Endometrial microvascular endothelial cells (primary cell): ENCODE measurements around the gene CES2. TPM values are rescaled to one million over a fixed set of nuclear protein-coding genes. Genes with fewer than 3 reads are reported as not detected.
"Not testable (repeated sequence)": the region's sequence is repeated elsewhere in the genome, so short reads cannot be mapped to it uniquely, and the experiment has no call there.

Experiments used
- in situ Hi-C: cut with HindIII; loops from 2 replicates; pipeline ENCODE4 v1.10.0; 2017; ENCODE audit warnings: low sequenced_read_pairs, low pct_unique_long_range_greater_than_20kb; ENCODE audit errors: inconsistent ontology term
- total RNA-seq: library from RNA; depleted of rRNA; stranded (reverse); fragments of >200 nt; gene quantifications from one replicate; pipeline ENCODE4 v1.2.3, GENCODE V29; 2015; ENCODE audit errors: inconsistent ontology term

The CES2 gene
- total RNA-seq, 1 donor from 2014 or later: 43.9 TPM

DNA sequence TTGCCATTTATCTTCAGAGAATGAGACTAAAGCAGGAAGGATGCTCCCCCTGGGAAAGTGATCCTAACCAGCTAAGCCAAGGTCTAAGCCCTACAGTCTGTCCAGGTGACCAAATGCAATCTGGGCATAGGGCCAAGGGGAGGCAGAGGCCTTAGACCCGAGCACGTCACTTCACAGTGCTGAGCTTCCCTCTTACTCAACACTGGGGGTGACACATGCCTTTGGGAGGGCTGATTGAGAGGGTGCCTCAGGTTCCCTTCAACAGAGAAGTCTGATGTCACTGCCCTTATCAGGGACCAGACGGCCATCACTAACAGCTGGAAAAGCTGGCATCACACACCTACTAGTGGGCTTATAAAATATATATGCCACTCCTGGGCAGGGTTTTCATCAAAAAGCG is 5.1 kb upstream of the CES2 start:
- in situ Hi-C loops: no loop called here

- in situ Hi-C loops: no loop called here
These were observed 3.7 kb upstream of the CES2 start for GRCh38 chr16:66931665-66932064.

- in situ Hi-C loops: no loop called here
These were observed 3.2 kb upstream of the CES2 start for GRCh38 chr16:66932076-66932475.

GRCh38 chr16:66933776-66934137 is 1.6 kb upstream of the CES2 start:
- in situ Hi-C loops: no loop called here

DNA sequence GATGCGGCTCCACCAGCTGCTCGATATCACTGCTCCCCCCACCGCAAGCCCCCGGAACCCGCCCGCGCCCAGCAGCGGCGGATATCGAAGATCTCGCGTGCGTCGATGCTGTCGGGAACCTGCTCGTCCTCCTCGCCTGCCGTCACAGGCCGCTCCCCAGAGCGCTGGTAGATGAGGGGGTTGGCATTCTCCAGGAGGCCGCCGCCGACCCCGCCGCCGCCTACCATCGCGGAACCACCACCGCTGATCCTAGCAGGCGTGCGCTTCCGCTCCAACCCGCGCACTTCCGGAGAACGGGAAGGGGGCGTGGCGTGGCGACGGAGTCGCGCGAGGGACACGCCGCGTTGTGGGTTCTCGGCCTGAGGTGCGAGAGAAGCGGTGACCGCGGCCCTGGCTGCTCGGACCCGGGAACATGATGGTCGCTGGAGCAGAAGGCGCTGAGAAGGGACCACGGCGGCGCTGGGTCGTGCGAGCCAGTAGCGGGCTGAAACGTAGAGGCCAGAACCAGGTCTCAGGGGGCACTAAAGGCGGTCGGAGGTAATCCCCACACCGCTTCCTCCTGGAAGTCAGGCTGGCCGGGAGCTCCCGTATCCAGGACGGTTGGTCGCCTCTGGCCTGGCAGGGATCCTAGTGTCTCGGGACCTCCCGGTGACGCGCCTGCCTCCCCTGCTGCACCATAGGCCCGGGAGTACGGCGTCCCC is 1.0 kb upstream of the CES2 start, which contains the start of gene CIAO2B:
CIAO2B (minus strand) TSS at position 265 of the 701 bp plus-strand sequence; CDS start at position 227, 38 bp downstream.
- in situ Hi-C loops: no loop called here

DNA sequence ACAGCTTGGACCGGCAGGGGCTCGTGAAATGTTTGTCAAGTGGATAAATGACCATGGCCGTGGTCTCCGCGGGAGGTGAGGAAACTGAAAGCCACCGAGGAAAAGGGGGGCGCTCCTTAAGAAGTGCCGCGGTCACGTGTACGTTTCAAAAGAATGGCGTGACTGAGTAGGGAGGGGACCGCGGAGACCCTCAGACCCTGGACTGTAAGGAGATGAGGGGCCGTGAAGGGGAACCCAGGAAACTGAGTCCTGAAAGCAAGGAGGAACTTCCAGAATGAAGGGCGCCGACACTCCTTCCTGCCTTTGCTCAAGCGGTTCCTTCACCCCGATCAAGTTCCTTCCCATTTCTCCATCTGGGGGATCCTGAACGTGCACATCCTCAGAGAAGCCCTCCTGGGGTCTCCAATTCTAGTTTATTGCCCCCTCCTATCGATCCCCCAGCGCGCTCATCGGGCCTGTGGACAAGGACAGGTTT is 440 bp upstream of the CES2 start:
- in situ Hi-C loops: not testable (repeated sequence)

DNA sequence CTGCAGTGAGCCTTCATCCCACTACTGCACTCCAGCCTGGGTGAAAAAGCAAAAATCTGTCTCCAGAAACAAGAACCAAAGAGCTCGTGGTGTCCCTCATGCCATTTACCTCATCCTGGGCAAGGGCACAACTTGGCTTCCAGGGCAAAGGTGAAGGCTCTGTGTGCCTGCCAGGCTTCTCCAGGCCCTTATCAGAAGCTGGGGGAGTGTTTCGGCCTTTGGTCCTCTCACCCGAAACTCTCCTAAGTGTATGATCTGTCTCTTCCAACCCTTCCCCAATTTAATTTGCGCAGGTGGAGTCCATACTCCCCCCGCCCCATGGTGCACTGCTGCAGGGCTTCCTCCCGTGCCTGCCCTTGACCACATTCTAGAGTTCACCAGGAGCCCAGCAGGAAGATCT is 1.1 kb downstream of the CES2 start:
- in situ Hi-C loops: no loop called here

DNA sequence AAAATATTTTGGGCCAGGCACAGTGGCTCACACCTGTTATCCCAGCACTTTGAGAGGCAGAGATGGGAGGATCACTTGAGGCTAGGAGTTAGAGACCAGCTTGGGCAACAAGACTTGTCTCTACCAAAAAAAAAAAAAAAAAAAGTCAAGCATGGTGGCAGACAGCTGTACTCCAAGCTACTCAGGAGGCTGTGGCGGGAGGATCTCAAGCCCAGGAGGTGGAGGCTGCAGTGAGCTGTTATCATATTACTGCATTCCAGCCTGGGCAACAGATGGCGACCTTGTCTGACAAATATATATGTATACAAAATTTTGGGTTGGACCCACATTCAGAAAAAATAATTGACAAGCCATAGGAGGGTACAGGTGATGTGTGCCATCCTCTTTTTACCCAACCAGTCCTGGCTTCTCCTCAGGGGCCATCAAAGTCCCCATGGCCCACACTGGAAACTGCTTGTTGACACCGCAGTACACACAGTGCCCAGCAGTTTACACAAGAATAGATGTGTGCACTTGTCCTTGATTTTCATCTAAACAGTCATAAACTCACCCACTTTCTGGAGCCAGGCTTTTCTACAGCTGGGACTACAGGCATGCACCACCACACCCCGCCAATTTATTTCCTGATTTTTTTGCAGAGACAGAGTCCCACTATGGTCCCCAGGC is 1.7 kb downstream of the CES2 start:
- in situ Hi-C loops: no loop called here

- in situ Hi-C loops: no loop called here
These were observed 2.5 kb downstream of the CES2 start for GRCh38 chr16:66937725-66938337.

DNA sequence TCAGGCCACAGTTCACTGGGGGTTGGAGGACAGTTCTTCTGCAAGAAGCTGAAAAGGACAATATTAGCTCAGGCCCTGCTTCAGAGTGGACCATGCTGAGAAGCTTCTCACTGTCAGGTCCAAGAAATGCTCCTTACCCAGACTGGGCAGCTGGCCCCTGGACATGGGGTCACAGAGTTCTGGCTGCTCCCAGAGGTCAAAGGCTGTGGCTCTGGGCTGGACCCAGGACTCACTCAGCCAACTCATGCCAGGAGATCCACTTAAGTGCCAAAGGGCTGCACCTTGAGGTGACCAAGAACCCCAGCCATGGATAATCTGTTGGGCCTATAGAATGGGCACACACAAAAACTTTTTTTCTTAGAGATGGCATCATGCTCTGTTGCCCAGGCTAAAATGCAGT is 4.0 kb downstream of the CES2 start:
- in situ Hi-C loops: no loop called here

GRCh38 chr16:66940236-66940635 is 4.9 kb downstream of the CES2 start:
- in situ Hi-C loops: no loop called here

DNA sequence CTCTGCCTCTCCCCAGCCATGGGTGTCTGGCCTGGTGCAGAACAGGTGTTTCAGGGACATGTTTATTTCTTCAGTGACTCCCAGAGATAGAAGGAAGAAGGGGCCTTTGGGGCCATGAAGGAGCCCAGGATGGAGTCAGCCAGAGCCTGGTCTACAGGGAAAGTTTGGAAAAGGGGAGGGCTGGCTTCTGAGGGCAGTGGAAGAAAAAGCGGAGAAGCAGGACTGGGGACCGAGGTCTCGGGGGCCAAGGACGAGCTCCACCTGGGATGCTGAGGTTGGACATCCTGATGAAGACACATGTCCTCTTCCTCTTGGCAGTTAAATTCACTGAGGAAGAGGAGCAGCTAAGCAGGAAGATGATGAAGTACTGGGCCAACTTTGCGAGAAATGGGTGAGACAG is 7.7 kb downstream of the CES2 start:
- in situ Hi-C loops: no loop called here

GRCh38 chr16:66943426-66944053 is 8.2 kb downstream of the CES2 start:
- in situ Hi-C loops: no loop called here

- in situ Hi-C loops: no loop called here
These were observed 8.7 kb downstream of the CES2 start for GRCh38 chr16:66944054-66944441.

DNA sequence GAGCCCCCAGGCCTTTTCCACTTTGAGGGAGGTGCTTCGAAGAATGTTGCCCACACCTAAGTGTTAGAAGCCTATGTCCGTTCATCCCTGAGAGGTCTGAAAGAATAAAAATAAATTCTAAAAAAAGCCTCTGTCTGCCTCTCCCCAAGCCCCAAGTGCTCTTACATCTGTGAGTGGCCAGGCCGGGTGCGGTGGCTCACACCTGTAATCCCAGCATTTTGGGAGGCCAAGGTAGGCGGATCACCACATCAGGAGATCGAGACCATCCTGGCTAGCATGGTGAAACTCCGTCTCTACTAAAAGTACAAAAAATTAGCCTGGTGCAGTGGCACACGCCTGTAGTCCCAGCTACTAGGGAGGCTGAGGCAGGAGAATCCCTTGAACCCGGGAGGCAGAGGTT is 9.7 kb downstream of the CES2 start:
- in situ Hi-C loops: not testable (repeated sequence)

GRCh38 chr16:66945939-66946338 is 10.6 kb downstream of the CES2 start:
- in situ Hi-C loops: no loop called here

- in situ Hi-C loops: no loop called here
These were observed 11.2 kb downstream of the CES2 start for GRCh38 chr16:66946541-66946940.

DNA sequence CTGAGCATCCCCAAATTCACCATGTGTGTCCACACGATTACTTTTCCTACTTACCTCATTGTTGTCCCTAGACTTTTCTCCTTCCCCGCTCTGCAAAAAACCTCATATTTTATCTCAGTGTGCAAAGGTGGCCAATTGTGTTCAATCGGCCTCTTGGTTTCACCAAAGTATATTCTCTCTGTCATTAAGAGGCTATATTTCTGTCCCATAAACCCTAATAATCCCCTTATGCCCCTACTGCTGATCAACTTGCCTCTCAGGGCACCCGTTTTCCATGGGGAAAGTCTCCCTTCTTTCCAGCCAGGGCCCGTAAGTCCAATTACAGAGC is 11.6 kb downstream of the CES2 start:
- in situ Hi-C loops: no loop called here

GRCh38 chr16:66947302-66948065 is 12.2 kb downstream of the CES2 start:
- in situ Hi-C loops: no loop called here
